NCI-H146 treated with DMSO at 0.1 percent for 48 hours (cell line): ENCODE measurements around the gene TNFRSF1B.
A peak's percentile ranks its signal among the peaks of the same experiment; 100 is the strongest.

ENCODE experiments used
- DNase-seq: peaks from one replicate; lab custom pipeline; 2025; ENCODE audit not compliant: unreplicated experiment; lab: John Stamatoyannopoulos, UW

TNFRSF1B gene

GRCh38 chr1:12189328-12189682 is 22.5 kb downstream of the TNFRSF1B start:
- no peak for DNase-seq

- peak; percentile 39 for DNase-seq
These were observed 24.6 kb downstream of the TNFRSF1B start for GRCh38 chr1:12191242-12192032.

GRCh38 chr1:12194666-12195216 is 27.9 kb downstream of the TNFRSF1B start:
- no peak for DNase-seq

- no peak for DNase-seq
These were observed 28.6 kb downstream of the TNFRSF1B start for GRCh38 chr1:12195416-12195815.

- no peak for DNase-seq
These were observed 30.1 kb downstream of the TNFRSF1B start for GRCh38 chr1:12196641-12197482.

- DNase-seq = no peak
These were observed 30.7 kb downstream of the TNFRSF1B start for GRCh38 chr1:12197483-12197880.

GRCh38 chr1:12200208-12200607 is 33.4 kb downstream of the TNFRSF1B start:
- DNase-seq = no peak

GRCh38 chr1:12201352-12202189 is 34.8 kb downstream of the TNFRSF1B start:
- no peak for DNase-seq

- DNase-seq = no peak
These were observed 35.4 kb downstream of the TNFRSF1B start for GRCh38 chr1:12202190-12202497.

- DNase-seq = no peak
These were observed 35.8 kb downstream of the TNFRSF1B start for GRCh38 chr1:12202577-12202976.

- DNase-seq = no peak
These were observed 36.6 kb downstream of the TNFRSF1B start for GRCh38 chr1:12203216-12204007.

- DNase-seq = no peak
These were observed 37.3 kb downstream of the TNFRSF1B start for GRCh38 chr1:12204140-12204539.

GRCh38 chr1:12204754-12205658 is 38.2 kb downstream of the TNFRSF1B start:
- DNase-seq = no peak

GRCh38 chr1:12206238-12206637 is 39.4 kb downstream of the TNFRSF1B start:
- DNase-seq = no peak

GRCh38 chr1:12206792-12207424 is 40.1 kb downstream of the TNFRSF1B start:
- no peak for DNase-seq

GRCh38 chr1:12208271-12208670 is 41.5 kb downstream of the TNFRSF1B start:
- no peak for DNase-seq

GRCh38 chr1:12208764-12209494 is 42.1 kb downstream of the TNFRSF1B start:
- DNase-seq = no peak

- DNase-seq = no peak
These were observed 42.7 kb downstream of the TNFRSF1B start for GRCh38 chr1:12209495-12209832.
